ENCODE measurements around the gene OSGIN1. TPM values are rescaled to one million over a fixed set of nuclear protein-coding genes. Genes with fewer than 3 reads are reported as not detected.
A peak's percentile ranks its signal among the peaks of the same experiment; 100 is the strongest.

Gene OSGIN1
- total RNA-seq, 1 experiment from 2014 or later: 4.2 TPM

DNA sequence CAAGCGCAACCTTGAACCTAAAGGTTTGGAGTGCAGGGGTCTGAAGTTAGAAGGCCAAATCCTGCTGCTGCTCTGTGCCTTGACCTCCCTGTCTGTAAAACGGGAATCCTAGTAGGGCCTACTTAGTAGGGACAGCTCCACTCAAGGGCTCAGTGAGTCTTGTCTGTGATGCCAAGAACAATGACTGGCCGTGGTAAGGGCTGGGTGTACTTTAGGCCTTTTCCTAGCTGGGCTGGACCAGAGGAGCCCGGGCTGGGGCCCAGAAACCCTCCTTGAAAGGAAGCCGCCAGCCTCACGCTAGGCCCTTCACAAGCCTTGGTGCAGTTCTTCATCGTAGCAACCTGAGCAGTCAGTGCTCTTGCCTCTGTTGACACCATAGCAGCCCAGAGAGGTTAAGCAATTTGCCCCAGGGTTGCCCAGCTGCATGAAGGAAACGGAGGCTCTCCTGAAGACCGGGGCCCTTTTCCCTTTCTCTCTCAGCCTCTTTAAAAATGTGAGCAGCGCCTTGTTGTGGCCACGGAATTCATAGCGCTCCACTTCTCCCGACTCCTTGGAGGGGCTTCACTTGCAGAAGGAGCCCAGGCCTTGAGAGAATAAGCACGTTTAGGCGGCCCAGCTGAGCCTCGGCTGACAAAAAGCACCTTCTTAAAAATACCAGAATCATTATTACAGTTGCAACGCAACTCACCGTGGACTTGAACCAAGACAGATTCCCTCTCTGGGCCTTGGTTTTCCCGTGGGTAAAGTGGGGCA lies 19.4 kb downstream of the OSGIN1 start:
- no peak for DNase-seq (ENCODE audit: low read depth)

- no peak for DNase-seq (ENCODE audit: low read depth)
These were observed 20.0 kb downstream of the OSGIN1 start for GRCh38 chr16:83973077-83973476.

DNA sequence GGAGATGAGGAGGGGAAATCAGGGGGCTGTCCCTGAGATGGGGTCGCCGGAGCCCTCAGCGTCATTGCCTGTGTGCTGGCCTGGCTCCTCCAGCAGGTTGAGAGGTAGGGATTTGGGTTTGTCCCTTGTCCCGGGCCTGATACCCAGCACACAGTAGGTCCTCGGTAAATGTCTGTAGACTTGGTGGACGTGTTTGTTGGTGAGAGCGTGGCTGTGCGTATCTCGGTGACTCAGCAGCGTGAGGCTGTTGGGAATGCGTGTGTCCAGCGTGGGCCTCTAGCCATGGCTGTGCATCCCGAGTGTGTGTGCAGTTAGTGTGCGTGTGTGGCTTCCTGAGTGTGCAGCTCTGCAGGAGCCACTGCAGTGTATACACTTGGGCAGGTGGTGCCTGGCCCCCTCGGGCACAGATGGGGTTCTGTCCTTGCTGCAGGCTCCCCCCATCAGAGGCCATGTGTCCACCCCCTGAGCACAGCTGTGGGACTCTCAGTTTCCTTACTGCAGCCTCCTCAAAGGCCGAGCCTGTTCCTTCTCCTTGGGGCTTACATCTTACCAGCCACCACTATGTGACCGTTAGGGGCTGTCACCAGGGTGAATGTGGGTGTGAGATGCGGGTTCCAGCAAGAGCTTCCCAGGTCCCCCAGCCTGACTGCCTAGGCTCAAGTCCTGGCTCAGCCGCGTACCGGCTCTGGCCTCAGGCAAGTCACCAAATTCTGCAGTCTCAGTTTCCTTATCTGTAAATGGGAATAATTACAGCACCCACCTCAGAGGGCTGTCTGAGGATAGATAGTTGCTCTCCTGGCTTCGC lies 20.7 kb downstream of the OSGIN1 start:
- DNase-seq (ENCODE audit: low read depth): no peak

DNA sequence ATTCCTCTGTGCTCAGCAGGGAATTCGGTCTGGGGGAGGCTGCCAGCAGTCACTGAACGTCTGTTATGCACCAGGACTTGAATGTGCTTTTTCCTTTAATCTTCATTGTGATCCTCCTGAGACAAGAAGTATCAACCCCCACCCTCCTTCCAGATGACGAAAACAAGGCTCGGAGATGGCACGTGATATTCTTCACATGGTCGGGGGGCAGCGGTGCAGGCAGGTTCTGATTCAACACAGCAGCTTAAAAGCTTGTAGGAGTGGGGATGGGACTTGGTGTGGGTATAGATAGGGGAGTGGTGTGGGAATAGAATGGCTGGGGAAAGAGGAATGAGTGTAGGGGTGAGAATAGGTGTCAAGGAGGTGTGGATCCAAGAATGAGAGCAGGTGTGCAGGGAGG lies 21.4 kb downstream of the OSGIN1 start:
- no peak for DNase-seq (ENCODE audit: low read depth)

- no peak for DNase-seq (ENCODE audit: low read depth)
These were observed 22.7 kb downstream of the OSGIN1 start for GRCh38 chr16:83975590-83976260.

DNA sequence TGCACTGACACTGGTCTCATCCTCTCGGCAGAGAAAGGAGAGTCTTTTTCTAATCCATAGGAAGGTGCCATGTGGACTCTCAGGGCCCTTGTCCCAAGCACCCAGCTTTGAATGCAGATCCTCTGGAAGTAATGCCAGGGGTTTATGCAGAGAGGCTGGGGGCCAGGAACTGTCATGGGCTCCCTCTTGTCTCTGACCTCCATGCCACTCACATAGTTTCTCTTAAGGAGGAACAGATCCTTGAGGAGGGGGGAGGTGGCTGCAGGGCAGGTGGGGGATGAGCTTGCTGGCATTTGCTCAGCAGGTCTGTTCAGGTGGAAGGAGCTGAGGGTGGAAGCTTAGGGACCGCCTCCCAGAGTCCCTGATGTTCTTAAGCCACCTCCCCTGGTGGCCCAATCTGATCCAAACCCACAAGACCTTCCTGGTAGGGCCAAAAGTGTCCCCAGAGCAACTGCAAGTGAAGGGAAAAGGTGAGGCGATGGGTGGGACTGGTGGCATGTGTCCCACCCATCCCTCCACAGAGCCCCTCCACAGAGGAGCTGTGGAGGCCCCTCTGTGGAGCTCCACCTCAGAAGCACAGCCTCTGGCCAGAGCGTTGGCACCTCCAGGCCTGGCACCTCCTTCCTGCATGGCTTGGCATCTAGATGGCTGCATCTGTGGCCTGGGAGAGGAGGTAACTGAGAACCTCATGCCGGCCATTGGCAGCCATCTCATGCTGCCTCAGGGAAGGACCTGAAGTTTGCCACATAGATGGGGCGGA lies 24.2 kb downstream of the OSGIN1 start:
- no peak for DNase-seq (ENCODE audit: low read depth)

DNA sequence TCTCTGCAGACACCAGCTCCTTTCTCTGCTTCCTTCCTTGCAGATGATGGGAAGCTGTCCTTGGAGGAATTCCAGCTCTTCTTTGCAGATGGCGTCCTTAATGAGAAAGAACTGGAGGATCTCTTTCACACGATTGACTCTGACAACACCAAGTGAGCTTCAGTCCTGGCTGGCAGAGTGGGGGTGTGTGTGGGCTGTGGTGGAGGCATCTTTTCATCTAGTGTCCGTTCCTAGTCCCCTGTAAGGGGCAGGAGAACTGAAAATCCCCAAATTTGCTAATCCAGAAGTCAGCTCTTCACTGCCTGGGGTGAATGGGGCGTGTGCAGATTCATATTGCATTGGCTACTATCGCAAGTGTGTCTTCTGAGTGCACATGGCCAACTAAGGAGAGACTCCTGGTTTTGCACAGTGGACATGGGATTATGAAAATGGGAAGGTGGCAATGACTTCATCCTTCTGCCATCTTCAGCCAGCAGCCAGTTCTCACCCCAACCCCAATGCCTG lies 25.4 kb downstream of the OSGIN1 start:
- no peak for DNase-seq (ENCODE audit: low read depth)

GRCh38 chr16:83979441-83979840 lies 26.4 kb downstream of the OSGIN1 start:
- DNase-seq (ENCODE audit: low read depth): no peak

GRCh38 chr16:83980794-83981193 lies 27.8 kb downstream of the OSGIN1 start:
- DNase-seq (ENCODE audit: low read depth): no peak

DNA sequence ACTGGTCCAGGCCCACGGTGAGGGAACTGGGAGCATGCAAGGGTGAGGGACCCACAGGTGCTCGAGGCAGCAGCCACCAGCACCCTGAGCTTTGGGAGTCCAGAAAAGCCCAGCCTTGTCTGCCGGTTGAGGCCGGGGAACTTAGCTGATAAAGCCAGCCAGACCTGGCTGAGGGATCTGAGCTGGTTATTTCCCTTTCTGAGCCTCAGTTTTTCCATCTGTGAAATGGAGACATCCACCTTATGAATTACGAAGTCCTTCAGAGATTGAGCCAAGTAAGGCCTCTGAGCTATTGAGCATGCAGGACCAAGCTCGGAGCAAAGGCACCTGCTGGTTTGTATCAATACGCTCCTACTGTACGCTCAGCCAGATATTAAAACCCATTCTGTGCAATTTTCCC lies 28.8 kb downstream of the OSGIN1 start:
- DNase-seq (ENCODE audit: low read depth): no peak

DNA sequence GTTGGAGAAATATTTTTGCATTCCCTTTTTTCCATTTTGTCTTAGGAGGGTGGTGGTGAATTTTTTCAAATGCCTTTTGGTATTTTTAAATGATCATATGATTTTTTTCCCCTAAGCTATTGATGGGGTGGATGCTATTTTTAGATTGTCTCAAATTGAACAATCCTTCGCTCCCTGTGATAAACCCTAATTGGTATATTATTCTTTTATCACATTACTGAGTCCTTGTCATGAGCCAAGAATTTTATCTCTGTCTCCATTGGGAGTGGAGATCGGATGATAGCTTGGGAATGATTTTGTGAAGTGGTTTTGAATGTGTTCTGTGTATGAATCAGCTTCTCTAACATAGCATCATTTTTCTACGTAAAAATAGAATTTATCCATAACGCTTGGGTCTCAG lies 30.5 kb downstream of the OSGIN1 start:
- DNase-seq (ENCODE audit: low read depth): no peak

DNA sequence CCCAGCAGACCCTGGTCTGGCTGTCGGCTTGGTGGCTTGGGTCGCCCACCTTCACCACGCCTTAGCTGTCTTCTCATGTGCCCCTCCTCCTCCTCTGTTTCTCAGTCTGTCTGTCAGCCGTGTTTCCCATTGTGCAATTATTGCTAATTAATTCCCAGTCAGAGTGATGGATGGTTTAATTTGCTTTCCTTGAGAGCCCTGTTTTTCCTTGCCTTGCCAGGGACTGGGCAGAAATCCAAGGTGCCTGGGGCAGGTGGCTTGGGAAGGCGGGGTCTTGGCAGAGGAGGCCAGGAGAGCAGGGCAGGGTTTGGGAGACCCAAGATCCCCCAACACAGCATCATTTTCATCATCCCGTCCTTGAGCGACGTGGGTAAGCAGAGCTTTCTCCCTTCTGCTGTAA lies 36.3 kb downstream of the OSGIN1 start:
- DNase-seq (ENCODE audit: low read depth): no peak

GRCh38 chr16:83990492-83990891 lies 37.5 kb downstream of the OSGIN1 start:
- no peak for DNase-seq (ENCODE audit: low read depth)

DNA sequence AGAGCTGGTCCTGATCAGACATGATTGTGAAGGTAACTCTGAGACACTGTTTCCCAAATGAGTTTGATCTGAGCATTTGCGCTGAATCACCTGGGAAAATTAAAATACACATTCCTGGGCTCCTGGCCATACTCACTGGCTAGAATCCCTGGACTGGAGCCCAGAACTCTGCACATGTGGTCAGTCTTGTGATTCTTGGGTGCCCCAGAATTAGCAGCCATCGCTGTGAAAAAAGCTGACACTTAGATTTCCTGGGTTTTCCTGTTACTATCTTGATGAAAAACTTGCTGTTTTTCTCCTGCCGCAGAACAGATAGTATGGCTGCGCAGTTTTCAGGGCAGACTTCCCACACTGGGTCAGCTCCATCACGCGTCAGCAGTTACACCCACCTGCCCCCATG lies 39.6 kb downstream of the OSGIN1 start:
- peak; percentile 31 for DNase-seq (ENCODE audit: low read depth)

DNA sequence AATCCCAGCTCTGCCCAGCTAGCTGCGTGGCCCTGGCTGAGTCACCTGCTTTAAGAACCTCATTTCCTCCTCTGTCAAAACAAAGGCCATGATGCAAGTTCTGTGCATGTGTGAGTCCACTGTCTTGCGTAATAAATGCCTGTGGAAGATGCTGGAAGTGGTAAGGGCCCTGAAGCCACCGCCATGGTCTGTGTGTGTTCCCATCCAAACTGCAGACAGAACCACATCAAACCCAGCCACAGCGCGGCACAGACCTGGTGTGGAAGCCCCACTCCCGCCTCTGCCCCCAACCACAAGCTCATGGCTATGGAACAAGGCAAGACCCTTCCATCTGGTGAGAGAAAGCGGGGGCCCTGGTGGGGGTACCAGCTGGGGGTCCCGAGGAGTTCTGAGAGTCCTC lies 41.0 kb downstream of the OSGIN1 start:
- peak; percentile 73 for DNase-seq (ENCODE audit: low read depth)

GRCh38 chr16:83994703-83995102 lies 41.7 kb downstream of the OSGIN1 start:
- DNase-seq (ENCODE audit: low read depth): no peak

- DNase-seq (ENCODE audit: low read depth): no peak
These were observed 42.7 kb downstream of the OSGIN1 start for GRCh38 chr16:83995754-83996153.

DNA sequence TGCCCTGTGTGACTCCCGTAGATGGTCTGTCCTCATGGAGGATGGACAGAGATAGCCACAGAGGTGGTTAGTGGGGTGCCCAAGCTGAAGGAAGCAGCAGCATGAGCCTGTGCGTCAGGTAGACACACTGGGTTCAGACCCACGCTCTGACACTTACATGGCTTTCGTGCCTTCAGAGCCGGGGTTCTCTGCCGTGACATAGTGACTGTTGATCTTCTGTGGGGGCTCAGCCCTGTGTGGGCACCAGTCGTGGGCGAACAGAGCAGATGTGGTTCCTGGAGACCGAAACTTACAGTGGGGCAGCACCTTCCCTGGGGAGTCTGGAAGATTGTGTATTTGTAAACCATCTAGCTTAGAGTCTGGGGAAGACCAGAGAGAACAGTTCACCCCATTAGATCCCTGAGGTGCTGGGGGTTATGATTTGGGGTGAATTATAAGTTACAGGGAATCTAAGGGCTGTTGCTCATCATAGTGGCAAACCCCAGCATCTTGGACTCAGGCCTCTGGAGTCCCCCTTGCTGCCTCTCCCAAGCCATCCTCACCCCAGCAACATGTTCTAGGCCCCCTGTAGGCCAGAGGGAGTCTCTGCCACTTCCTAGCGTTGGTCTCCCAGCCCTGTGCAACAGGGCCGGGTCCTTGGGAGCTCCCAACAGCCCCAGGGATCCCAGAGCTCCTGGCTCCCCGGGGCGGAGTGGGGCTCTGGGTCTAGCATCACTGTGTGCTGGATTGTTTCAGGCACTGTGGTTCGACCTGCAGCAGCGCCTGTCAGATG lies 43.6 kb downstream of the OSGIN1 start:
- no peak for DNase-seq (ENCODE audit: low read depth)

GRCh38 chr16:83998091-83998490 lies 45.1 kb downstream of the OSGIN1 start:
- DNase-seq (ENCODE audit: low read depth): no peak

DNA sequence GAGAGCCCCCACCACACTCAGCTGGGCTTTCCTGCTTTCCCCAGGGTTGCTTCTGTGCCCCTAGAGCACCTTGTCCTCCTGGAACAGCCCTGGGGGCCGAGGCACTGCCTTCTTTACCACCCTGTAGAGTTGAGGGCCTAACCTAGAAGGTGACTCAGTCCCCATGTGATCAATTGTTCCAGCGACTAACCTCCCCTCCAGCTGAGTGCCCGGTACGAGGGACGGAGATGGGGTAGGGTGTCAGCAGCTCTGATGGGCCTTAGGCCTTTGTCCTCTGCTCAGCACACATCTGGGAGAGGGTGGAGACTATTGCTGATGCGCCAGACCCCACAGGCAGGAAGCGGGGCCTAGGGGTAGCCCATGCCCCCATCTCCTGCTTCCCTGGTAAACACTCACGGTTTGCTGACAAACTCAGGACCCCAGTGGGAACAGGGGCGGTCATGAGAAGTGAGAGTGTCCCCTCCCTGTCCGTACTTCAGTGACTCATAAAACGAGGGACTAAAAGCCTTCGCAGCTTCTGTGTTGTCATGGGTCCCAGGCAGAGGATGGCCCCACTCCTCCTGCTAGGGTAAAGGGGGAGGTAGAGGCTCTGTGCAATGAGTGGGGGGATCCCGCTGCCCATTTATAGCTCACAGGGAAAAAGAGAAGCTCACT lies 48.1 kb downstream of the OSGIN1 start:
- DNase-seq (ENCODE audit: low read depth): peak; percentile 16

Measured in RPMI7951 (cell line).